Activated CD4-positive, alpha-beta T cell treated with anti-CD3 and anti-CD28 coated beads, Interleukin-2, Interleukin-6, amounts not matched to agents 100 ng/mL and 50 ng/mL, durations not matched to agents 16 hours and 8 hours (primary cell): ENCODE results near the gene SLC9A5.

Source experiments
- DNase-seq: peaks from one replicate; pipeline ENCODE4 v3.0.0-alpha.2; 2020

Gene SLC9A5

GRCh38 chr16:67248401-67249177 is at the start of gene SLC9A5:
SLC9A5 (plus strand) TSS chr16:67248979; CDS start chr16:67249015, 36 bp downstream.
- DNase-seq = peak; percentile 29

GRCh38 chr16:67199011-67199807 is 49.6 kb upstream of the SLC9A5 start, which contains the start of gene ELMO3:
ELMO3 (plus strand) TSS chr16:67199131; CDS start chr16:67199327, 196 bp downstream.
- DNase-seq = no peak

GRCh38 chr16:67199808-67200198 is 49.0 kb upstream of the SLC9A5 start:
- no peak for DNase-seq

- DNase-seq = no peak
Measured at GRCh38 chr16:67200491-67200890, 48.3 kb upstream of the SLC9A5 start.

- DNase-seq = no peak
Measured at GRCh38 chr16:67201411-67202345, 47.1 kb upstream of the SLC9A5 start.

- DNase-seq = no peak
Measured at GRCh38 chr16:67202426-67202825, 46.4 kb upstream of the SLC9A5 start.

- DNase-seq = no peak
Measured at GRCh38 chr16:67202956-67203493, 45.8 kb upstream of the SLC9A5 start.

- no peak for DNase-seq
Measured at GRCh38 chr16:67204076-67204475, 44.7 kb upstream of the SLC9A5 start.

GRCh38 chr16:67206129-67206837 is 42.5 kb upstream of the SLC9A5 start:
- no peak for DNase-seq

- no peak for DNase-seq
Measured at GRCh38 chr16:67206838-67207248, 41.9 kb upstream of the SLC9A5 start.

GRCh38 chr16:67207249-67208091 is 41.3 kb upstream of the SLC9A5 start:
- no peak for DNase-seq

- DNase-seq = no peak
Measured at GRCh38 chr16:67208154-67208896, 40.5 kb upstream of the SLC9A5 start.

- DNase-seq = no peak
Measured at GRCh38 chr16:67209565-67209964, 39.2 kb upstream of the SLC9A5 start.

- DNase-seq = no peak
Measured at GRCh38 chr16:67210069-67210937, 38.5 kb upstream of the SLC9A5 start.

GRCh38 chr16:67211674-67212073 is 37.1 kb upstream of the SLC9A5 start:
- DNase-seq = no peak

- no peak for DNase-seq
Measured at GRCh38 chr16:67212766-67213165, 36.0 kb upstream of the SLC9A5 start.

- no peak for DNase-seq
Measured at GRCh38 chr16:67213197-67214019, 35.4 kb upstream of the SLC9A5 start.

- DNase-seq = no peak
Measured at GRCh38 chr16:67215706-67216105, 33.1 kb upstream of the SLC9A5 start.
